ENCODE data around the gene LIAS.

GRCh38 chr4:39427520-39428114 is 31.2 kb upstream of the LIAS start:
- TF ChIP-seq PRDM10 (CRISPR knock-in tag; IDR thresholded peaks at IDR 0.05; ENCODE audit: low read depth) (no peak), CEBPB (IDR thresholded peaks at IDR 0.05; ENCODE audit: borderline replicate concordance, low read depth, low read length) (no peak), ZNF558 (CRISPR knock-in tag; IDR thresholded peaks at IDR 0.05; ENCODE audit: borderline replicate concordance) (no peak), TAF15 (IDR thresholded peaks at IDR 0.05; ENCODE audit: low read depth, low read length, poor library complexity, severe bottlenecking) (no peak), POLR2AphosphoS5 (IDR thresholded peaks at IDR 0.05; ENCODE audit: low read depth, low read length) (no peak), BRD4 (CRISPR knock-in tag; IDR thresholded peaks at IDR 0.05) (no peak), ZNF180 (CRISPR knock-in tag; IDR thresholded peaks at IDR 0.05; ENCODE audit: borderline replicate concordance, low read depth) (no peak), HCFC1 (IDR thresholded peaks at IDR 0.05; ENCODE audit: low read depth, low read length) (no peak), NFE2 (CRISPR knock-in tag; IDR thresholded peaks at IDR 0.05) (no peak), EZH2 (conservative IDR thresholded peaks at IDR 0.05; ENCODE audit: low read depth, low read length) (no peak), ZNF512 (CRISPR knock-in tag; IDR thresholded peaks at IDR 0.05) (no peak), CHD4 (IDR thresholded peaks at IDR 0.05; ENCODE audit: borderline replicate concordance, low read length) (no peak)

All from HepG2 (cell line).